Measurements from ENCODE around the gene HOXB1.

- TF ChIP-seq CTCF (IDR thresholded peaks at IDR 0.05 in 8 of 11, conservative IDR thresholded peaks at IDR 0.05 in 3 of 11) (no peak), POLR2A (IDR thresholded peaks at IDR 0.05) (no peak)
Observed at GRCh38 chr17:48484256-48484655, 46.6 kb downstream of the HOXB1 start.

Data from spleen (tissue), 7 donors.